ENCODE results near the gene EPN3. TPM values are rescaled to one million over a fixed set of nuclear protein-coding genes. Genes with fewer than 3 reads are reported as not detected.

EPN3 gene
- total and polyA plus RNA-seq, 8 donors = 6.4 to 117 (median 45.1) TPM

DNA sequence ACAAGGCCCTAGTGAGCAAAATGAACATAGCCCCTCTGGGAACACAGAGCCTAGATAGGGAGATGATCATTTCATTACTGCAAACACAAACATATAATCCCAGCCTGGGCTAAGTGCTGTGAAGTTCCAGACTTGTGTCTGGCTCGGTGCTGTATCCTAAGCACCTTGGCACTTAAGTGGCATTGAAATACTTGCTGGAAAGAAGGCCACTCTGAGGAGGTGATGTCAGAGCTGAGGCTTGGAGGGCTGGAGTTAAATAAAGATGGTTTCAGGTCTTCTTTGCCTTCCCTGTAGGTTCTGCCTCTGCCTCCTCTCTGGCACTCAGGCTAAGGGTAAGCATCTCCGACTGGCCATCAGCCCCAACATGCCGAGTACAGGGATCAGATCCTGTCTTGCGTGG is 25.6 kb downstream of the EPN3 start:
- H3K36me3 ChIP-seq = peaks cover 3 to 25% (median 18%) of the 10 kb centered on the region in 4 donors
- peaks cover 37 to 57% (median 43%) of the 10 kb centered on the region in 4 donors for H3K4me1 ChIP-seq
- no peak for DNase-seq
- TF ChIP-seq POLR2AphosphoS5 (IDR thresholded peaks at IDR 0.05) (no peak), EP300 (IDR thresholded peaks at IDR 0.05) (no peak), CTCF (IDR thresholded peaks at IDR 0.05) (no peak), POLR2A (IDR thresholded peaks at IDR 0.05) (no peak)
- no peak overlapping the region for H3K4me3 ChIP-seq
- H3K27me3 ChIP-seq = peaks cover 6 to 60% (median 45%) of the 10 kb centered on the region in 3 donors
- H3K9me3 ChIP-seq = no peaks in the 10 kb centered on the region
- intact Hi-C loops (cut with DNase I; ENCODE audit: low total_unique reads) = no loop called here
- WGBS, 5 donors = 60 to 81% (median 78%) methylated on average over 4 of the region's 4 CpGs
- H3K27ac ChIP-seq = no peak overlapping the region

DNA sequence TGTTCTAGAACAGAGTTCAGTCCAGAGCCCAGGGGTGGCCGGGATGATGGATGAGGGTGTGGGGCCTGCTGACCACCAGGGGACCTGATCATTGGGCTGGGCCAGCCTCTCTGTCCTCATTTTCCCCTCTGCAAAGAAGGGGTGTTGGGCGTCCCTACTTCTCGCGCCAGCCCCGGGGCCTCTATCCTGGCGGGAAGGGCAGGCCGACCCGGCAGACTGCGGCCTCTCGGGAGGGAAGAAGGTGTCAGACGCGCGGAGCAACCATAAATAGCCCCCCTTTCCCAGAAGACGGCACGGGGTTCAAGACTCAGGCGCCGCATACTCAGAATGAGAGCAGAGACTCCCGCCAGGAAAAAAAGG is 26.0 kb downstream of the EPN3 start:
- WGBS, 5 donors = 14 to 25% (median 19%) methylated on average over 18 of the region's 18 CpGs
- Histone ChIP-seq H3K4me1 (peaks cover 37 to 57% (median 43%) of the 10 kb centered on the region in 4 donors), H3K4me3 (peak overlapping the region in 3 of 4 donors; percentile 24 to 76 (median 55)), H3K9me3 (no peaks in the 10 kb centered on the region), H3K36me3 (peaks cover 3 to 24% (median 18%) of the 10 kb centered on the region in 4 donors), H3K27me3 (peaks cover 6 to 65% (median 50%) of the 10 kb centered on the region in 3 donors), H3K27ac (no peak overlapping the region)
- TF ChIP-seq EP300 (IDR thresholded peaks at IDR 0.05) (no peak), POLR2A (IDR thresholded peaks at IDR 0.05) (no peak), CTCF (IDR thresholded peaks at IDR 0.05) (no peak), POLR2AphosphoS5 (IDR thresholded peaks at IDR 0.05) (no peak)
- intact Hi-C loops (cut with DNase I; ENCODE audit: low total_unique reads) = no loop called here
- no peak for DNase-seq

DNA sequence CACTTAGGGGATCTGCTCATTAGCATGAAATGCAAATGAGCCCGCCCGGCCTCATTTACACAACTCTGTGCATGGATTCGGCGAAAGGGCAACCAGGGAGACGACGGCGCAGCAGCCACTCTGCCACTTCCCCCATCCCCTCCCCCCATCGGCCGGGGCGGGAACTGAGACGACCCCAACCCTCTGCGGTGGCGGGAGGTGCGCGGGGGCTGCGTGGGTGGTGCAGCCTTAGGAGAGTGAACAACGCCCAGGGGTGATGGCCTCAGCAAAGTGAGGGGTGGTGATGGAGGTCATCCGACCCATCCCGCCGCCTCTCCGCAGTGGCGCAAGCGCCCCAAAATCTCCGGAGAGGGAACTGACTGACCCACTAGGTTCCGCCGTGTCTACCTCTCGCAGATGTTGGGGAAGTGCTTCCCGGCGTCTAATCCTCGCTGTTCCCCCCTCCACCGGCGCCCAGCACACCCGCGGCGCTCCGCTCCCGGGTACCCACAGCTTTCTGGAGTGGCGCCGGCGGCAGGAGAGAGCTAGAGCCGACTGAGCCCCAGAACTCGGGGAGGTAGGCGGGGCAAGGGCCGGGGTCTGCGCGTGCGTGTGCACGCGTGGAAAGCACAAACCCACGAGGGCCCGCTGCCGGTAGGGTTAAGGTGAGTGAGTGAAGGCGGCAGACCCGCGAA is 26.5 kb downstream of the EPN3 start:
- Histone ChIP-seq H3K27me3 (peaks cover 6 to 70% (median 53%) of the 10 kb centered on the region in 3 donors), H3K36me3 (peaks cover 3 to 20% (median 16%) of the 10 kb centered on the region in 4 donors), H3K27ac (no peak overlapping the region), H3K4me1 (peaks cover 37 to 58% (median 43%) of the 10 kb centered on the region in 4 donors), H3K4me3 (peak overlapping the region; percentile 20 to 76 (median 40)), H3K9me3 (no peaks in the 10 kb centered on the region)
- TF ChIP-seq CTCF (IDR thresholded peaks at IDR 0.05) (no peak), EP300 (IDR thresholded peaks at IDR 0.05) (no peak), POLR2A (IDR thresholded peaks at IDR 0.05) (no peak), POLR2AphosphoS5 (IDR thresholded peaks at IDR 0.05) (no peak)
- peak in 1 of 2 donors; percentile 65 for DNase-seq
- intact Hi-C loops (cut with DNase I; ENCODE audit: low total_unique reads) = no loop called here
- 1 to 5% (median 3%) methylated on average over 37 to 55 of the region's 55 CpGs for WGBS, 5 donors

- intact Hi-C loops (cut with DNase I; ENCODE audit: low total_unique reads) = no loop called here
- H3K36me3 ChIP-seq = peaks cover 3 to 15% (median 14%) of the 10 kb centered on the region in 4 donors
- peak; percentile 53 to 88 for DNase-seq
- no peak for TF ChIP-seq POLR2A (IDR thresholded peaks at IDR 0.05)
- no peak for TF ChIP-seq CTCF (IDR thresholded peaks at IDR 0.05)
- TF ChIP-seq POLR2AphosphoS5 (IDR thresholded peaks at IDR 0.05) = no peak
- TF ChIP-seq EP300 (IDR thresholded peaks at IDR 0.05) = no peak
- peaks cover 6 to 76% (median 60%) of the 10 kb centered on the region in 3 donors for H3K27me3 ChIP-seq
- peaks cover 40 to 65% (median 47%) of the 10 kb centered on the region in 4 donors for H3K4me1 ChIP-seq
- 2 to 6% (median 4%) methylated on average over 20 to 27 of the region's 27 CpGs for WGBS, 5 donors
- H3K27ac ChIP-seq = no peak overlapping the region
- H3K4me3 ChIP-seq = peak overlapping the region; percentile 55 to 76 (median 58)
- no peaks in the 10 kb centered on the region for H3K9me3 ChIP-seq
These were observed 27.2 kb downstream of the EPN3 start for GRCh38 chr17:50559674-50560184.
